OCI-LY3 (cell line): ENCODE measurements around the gene MLST8.

Source experiments
- H2AFZ ChIP-seq: fragments of 200-600, 300-600 bp; shearing (Covaris generic); 2 replicates; pipeline ENCODE4 v1.6.0; 2014; ENCODE audit warnings: antibody characterized with exemption, low read depth, low read length
- H3K27ac ChIP-seq: fragments of 200-600, 300-600 bp; sonication (generic); 2 replicates; pipeline ENCODE4 v1.5.1; 2014; ENCODE audit warnings: mild to moderate bottlenecking, low read length, moderate library complexity, mixed read lengths
- H3K27me3 ChIP-seq: fragments of 200-600, 300-600 bp; sonication (generic); 2 replicates; pipeline ENCODE4 v1.6.1; 2014; ENCODE audit warnings: low read depth, low read length, mixed read lengths
- H3K36me3 ChIP-seq: fragments of 200-600, 300-600 bp; sonication (generic); replicated peaks from 2 replicates; pipeline ENCODE3; 2014; ENCODE audit warnings: low read depth, low read length, mixed read lengths
- H3K4me1 ChIP-seq: fragments of 300-600, 200-600 bp; sonication (generic); 2 replicates; pipeline ENCODE4 v1.6.1; 2014; ENCODE audit warnings: low read length, mixed read lengths
- H3K4me2 ChIP-seq: fragments of 200-600, 300-600 bp; sonication (generic); 2 replicates; pipeline ENCODE4 v1.6.1; 2014; ENCODE audit warnings: low read length, mixed read lengths
- H3K4me3 ChIP-seq: fragments of 300-600, 200-600 bp; sonication (generic); 2 replicates; pipeline ENCODE4 v1.5.1; 2014; ENCODE audit warnings: antibody characterized with exemption, mild to moderate bottlenecking, low read length, moderate library complexity
- H3K79me2 ChIP-seq: fragments of 300-600, 200-600 bp; shearing (Covaris generic); 2 replicates; pipeline ENCODE4 v1.6.1; 2014; ENCODE audit warnings: mild to moderate bottlenecking, low read length, mixed read lengths
- H3K9ac ChIP-seq: fragments of 300-600, 200-600 bp; shearing (Covaris generic); 2 replicates; pipeline ENCODE4 v1.6.0; 2014; ENCODE audit warnings: mild to moderate bottlenecking, low read length, moderate library complexity
- H3K9me3 ChIP-seq: fragments of 200-600, 300-600 bp; shearing (Covaris generic); 2 replicates; pipeline ENCODE4 v1.6.1; 2014; ENCODE audit warnings: low read length, mixed read lengths; ENCODE audit not compliant: insufficient read depth
- H4K20me1 ChIP-seq: fragments of 200-600, 300-600 bp; sonication (generic); 2 replicates; pipeline ENCODE4 v1.6.1; 2016; ENCODE audit warnings: low read length, mixed read lengths; ENCODE audit not compliant: insufficient read depth
- EZH2phosphoT487 ChIP-seq: fragments of 200-600 bp; shearing (Covaris generic); IDR thresholded peaks from 2 replicates; pipeline ENCODE4 v1.6.1; 2018; ENCODE audit warnings: antibody characterized with exemption, mixed run types, low read depth
- TF ChIP-seq, protein P1 (sequence below): fragments of 200-600, 300-600 bp; sonication (generic); IDR thresholded peaks from 2 replicates; pipeline ENCODE4 v1.5.1; 2014; ENCODE audit warnings: antibody characterized with exemption, low read length, low read depth

Gene MLST8

DNA sequence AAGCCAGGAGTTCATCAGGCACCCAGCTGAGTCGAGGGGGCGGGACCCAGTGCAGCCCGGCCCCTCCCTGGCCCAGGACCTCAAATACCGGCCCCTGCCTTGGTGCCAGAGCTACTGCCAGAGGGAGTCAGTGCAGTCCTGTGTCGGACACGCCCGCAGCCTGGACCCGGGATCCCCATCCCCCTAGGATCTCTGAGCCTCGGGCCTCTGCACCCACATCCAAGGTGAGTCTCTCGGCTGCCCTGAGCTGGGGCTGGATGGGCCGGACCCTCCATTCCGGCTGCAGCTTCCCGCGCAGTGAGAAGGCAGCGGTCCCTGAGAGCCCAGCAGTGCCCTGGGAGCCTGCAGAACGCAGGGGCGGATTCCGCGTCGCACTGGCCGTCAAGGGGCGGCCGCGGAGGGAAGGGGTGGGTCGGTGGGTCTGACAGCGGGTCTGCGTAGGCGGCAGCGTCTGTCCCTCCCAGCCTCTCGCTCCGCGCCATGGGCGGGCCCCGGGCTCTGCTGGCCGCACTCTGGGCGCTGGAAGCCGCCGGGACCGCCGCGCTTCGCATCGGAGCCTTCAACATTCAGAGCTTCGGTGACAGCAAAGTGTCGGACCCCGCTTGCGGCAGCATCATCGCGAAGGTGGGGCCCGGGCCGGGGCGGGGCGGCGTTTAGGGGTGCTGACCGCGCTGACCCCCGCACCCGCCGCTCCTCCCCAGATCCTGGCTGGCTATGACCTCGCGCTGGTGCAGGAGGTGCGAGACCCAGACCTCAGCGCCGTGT, 31.3 kb downstream of the MLST8 start, which contains the start of gene DNASE1L2:
Gene DNASE1L2 (plus strand): TSS at position 108 of the 765 bp plus-strand sequence. CDS start 373 bp downstream, at position 481.
- Histone ChIP-seq H3K79me2 (no peaks in the 10 kb centered on the region), H2AFZ (no peak within 1 kb of the TSS), H3K9ac (no peak within 1 kb of the TSS), H3K4me2 (no peak within 1 kb of the TSS), H3K4me1 (no peaks in the 10 kb centered on the region), H3K27me3 (no peaks in the 10 kb centered on the region), H3K4me3 (no peak within 1 kb of the TSS), H3K36me3 (peaks cover 21% of the 10 kb centered on the region), H4K20me1 (no peaks in the 10 kb centered on the region), H3K9me3 (no peaks in the 10 kb centered on the region), H3K27ac (no peak within 1 kb of the TSS)
- TF ChIP-seq EZH2phosphoT487, result no peak
- TF ChIP-seq, protein P1, sequence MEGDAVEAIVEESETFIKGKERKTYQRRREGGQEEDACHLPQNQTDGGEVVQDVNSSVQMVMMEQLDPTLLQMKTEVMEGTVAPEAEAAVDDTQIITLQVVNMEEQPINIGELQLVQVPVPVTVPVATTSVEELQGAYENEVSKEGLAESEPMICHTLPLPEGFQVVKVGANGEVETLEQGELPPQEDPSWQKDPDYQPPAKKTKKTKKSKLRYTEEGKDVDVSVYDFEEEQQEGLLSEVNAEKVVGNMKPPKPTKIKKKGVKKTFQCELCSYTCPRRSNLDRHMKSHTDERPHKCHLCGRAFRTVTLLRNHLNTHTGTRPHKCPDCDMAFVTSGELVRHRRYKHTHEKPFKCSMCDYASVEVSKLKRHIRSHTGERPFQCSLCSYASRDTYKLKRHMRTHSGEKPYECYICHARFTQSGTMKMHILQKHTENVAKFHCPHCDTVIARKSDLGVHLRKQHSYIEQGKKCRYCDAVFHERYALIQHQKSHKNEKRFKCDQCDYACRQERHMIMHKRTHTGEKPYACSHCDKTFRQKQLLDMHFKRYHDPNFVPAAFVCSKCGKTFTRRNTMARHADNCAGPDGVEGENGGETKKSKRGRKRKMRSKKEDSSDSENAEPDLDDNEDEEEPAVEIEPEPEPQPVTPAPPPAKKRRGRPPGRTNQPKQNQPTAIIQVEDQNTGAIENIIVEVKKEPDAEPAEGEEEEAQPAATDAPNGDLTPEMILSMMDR, result no peak

GRCh38 chr16:2237102-2237482, 31.8 kb downstream of the MLST8 start:
- no peak overlapping the region for H2AFZ ChIP-seq
- TF ChIP-seq, protein P1, result no peak
- TF ChIP-seq EZH2phosphoT487, result no peak
- H3K27ac ChIP-seq, result no peak overlapping the region

DNA sequence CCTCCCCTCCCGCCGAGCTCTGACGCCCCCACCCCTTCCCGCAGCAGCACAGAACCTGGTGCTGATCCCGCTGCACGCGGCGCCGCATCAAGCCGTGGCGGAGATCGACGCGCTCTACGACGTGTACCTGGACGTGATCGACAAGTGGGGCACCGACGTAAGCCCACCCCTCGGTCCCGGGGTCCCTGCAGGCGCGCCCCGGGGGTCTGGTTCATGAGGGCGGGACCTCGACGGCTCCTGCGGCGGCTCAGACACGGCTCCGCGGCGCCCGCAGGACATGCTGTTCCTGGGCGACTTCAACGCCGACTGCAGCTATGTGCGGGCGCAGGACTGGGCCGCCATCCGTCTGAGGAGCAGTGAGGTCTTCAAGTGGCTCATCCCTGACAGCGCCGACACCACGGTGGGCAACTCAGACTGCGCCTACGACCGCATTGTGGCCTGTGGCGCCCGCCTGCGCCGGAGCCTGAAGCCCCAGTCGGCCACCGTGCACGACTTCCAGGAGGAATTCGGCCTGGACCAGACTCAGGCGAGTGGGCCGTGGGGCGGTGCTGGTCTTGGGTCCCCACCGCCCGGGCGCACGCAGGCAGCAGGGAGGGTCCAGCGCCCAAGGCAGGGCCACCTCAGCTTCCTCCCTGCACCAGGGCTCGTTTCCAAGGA, 32.4 kb downstream of the MLST8 start:
- Histone ChIP-seq H3K79me2 (no peaks in the 10 kb centered on the region), H3K27me3 (no peaks in the 10 kb centered on the region), H3K9me3 (no peaks in the 10 kb centered on the region), H2AFZ (no peak overlapping the region), H3K36me3 (peaks cover 19% of the 10 kb centered on the region), H3K9ac (no peak overlapping the region), H3K27ac (no peak overlapping the region), H3K4me3 (no peak overlapping the region), H4K20me1 (no peaks in the 10 kb centered on the region), H3K4me1 (no peaks in the 10 kb centered on the region), H3K4me2 (no peak overlapping the region)
- no peak for TF ChIP-seq EZH2phosphoT487
- TF ChIP-seq, protein P1, result no peak

More at GRCh38 chr16:2237102-2237482, 31.8 kb downstream of the MLST8 start:
- no peaks in the 10 kb centered on the region for H3K27me3 ChIP-seq
- H3K36me3 ChIP-seq, result peaks cover 19% of the 10 kb centered on the region
- H3K4me1 ChIP-seq, result no peaks in the 10 kb centered on the region
- no peaks in the 10 kb centered on the region for H3K9me3 ChIP-seq
- H3K79me2 ChIP-seq, result no peaks in the 10 kb centered on the region
- no peaks in the 10 kb centered on the region for H4K20me1 ChIP-seq
- no peak overlapping the region for H3K4me2 ChIP-seq
- H3K4me3 ChIP-seq, result no peak overlapping the region
- no peak overlapping the region for H3K9ac ChIP-seq

GRCh38 chr16:2238150-2238837, 33.0 kb downstream of the MLST8 start:
- Histone ChIP-seq H3K27ac (no peak overlapping the region), H3K4me1 (no peaks in the 10 kb centered on the region), H4K20me1 (no peaks in the 10 kb centered on the region), H3K9ac (no peak overlapping the region), H3K4me2 (no peak overlapping the region), H2AFZ (no peak overlapping the region), H3K79me2 (no peaks in the 10 kb centered on the region), H3K4me3 (no peak overlapping the region), H3K27me3 (no peaks in the 10 kb centered on the region), H3K9me3 (no peaks in the 10 kb centered on the region), H3K36me3 (peaks cover 18% of the 10 kb centered on the region)
- TF ChIP-seq, protein P1, result no peak
- TF ChIP-seq EZH2phosphoT487, result no peak
